Measurements from ENCODE around the gene RLN3. TPM values are rescaled to one million over a fixed set of nuclear protein-coding genes. Genes with fewer than 3 reads are reported as not detected.
A peak's percentile ranks its signal among the peaks of the same experiment; 100 is the strongest.

Gene RLN3
- total and polyA plus RNA-seq, 9 of the 15 experiments (the other 6 are each of a cell fraction or from before 2014, with no cell fraction given): 0.31 to 1.2 (median 0.71) TPM; not detected in 6

DNA sequence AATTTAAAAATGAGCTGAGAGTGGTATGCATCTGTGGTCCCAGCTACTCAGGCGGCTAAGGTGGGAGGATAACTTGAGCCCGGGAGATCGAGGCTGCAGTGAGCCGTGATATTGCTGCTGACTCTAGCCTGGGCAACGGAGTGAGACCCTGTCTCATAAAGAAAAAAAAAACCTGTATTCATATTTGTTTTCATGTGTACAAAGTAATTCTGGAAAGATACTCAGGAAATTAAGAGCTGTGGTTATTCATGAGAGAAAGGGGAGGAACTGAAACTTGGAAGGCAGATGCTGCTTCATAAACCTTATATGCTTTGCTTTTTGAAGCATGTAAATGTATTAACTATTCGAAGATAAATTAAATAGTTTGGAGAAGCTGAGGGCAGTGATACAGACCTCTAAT, 8.8 kb upstream of the RLN3 start:
- H3K4me3 ChIP-seq: no peak overlapping the region
- BruUV-seq (replicated peaks): no TSS peak
- FAIRE-seq: no peak
- H3K9ac ChIP-seq (ENCODE audit: insufficient read depth in 1 of 2, low read depth in 2 of 2, low read length in 2 of 2): peak overlapping the region in 1 of 2 experiments; percentile 79; a peak in 2 of 4 replicates
- H3K4me2 ChIP-seq (ENCODE audit: insufficient read depth, low read length): no peak overlapping the region
- peaks cover 9 to 16% of the 10 kb centered on the region in 2 experiments for H3K4me1 ChIP-seq (replicated peaks in 1 of 2; ENCODE audit: control insufficient read depth in 2 of 2, insufficient read depth in 2 of 2, low read length in 2 of 2)
- DNase-seq (ENCODE audit: extremely low read depth in 1 of 4, low spot score in 3 of 4): no peak
- H3K36me3 ChIP-seq (ENCODE audit: control insufficient read depth, insufficient read depth, low read length): no peaks in the 10 kb centered on the region
- CTCF ChIA-PET (ENCODE audit: low intra/inter-chr PET ratio): no interaction called here
- WGBS (ENCODE audit: insufficient coverage, low coverage, missing lambda C conversion rate): 66% methylated on average over 6 of the region's 6 CpGs
- H3K79me2 ChIP-seq (ENCODE audit: control insufficient read depth, insufficient read depth, low read length): no peaks in the 10 kb centered on the region
- in situ Hi-C loops (cut with MboI): no loop called here
- H3K27ac ChIP-seq (ENCODE audit: extremely low read depth, low read depth, low read length): no peak overlapping the region
- no peak for ATAC-seq
- no peaks in the 10 kb centered on the region for H4K20me1 ChIP-seq (replicated peaks; ENCODE audit: control insufficient read depth, insufficient read depth, low read length)
- no peaks in the 10 kb centered on the region; the same call in 1 of the 2 replicates for H3K9me3 ChIP-seq (replicated peaks; ENCODE audit: control insufficient read depth, insufficient read depth, low read depth, low read length)
- H3K27me3 ChIP-seq (ENCODE audit: control insufficient read depth in 2 of 2, insufficient read depth in 2 of 2, low read length in 2 of 2): no peaks in the 10 kb centered on the region
- POLR2A ChIA-PET: interaction anchor here (0.6 to 1.7 kb wide), 5 partner anchors 11 to 390 kb away, joined by 3 to 10 read pairs (median 3); partner anchors contain the start of genes ASF1B, DCAF15 and RFX1
- H3K9me1 ChIP-seq (ENCODE audit: control insufficient read depth, insufficient read depth, low read length): no peaks in the 10 kb centered on the region
- peak overlapping the region; percentile 81 for H2AFZ ChIP-seq (ENCODE audit: low read depth, low read length)
- intact Hi-C loops (cut with micrococcal nuclease): no loop called here
- TF ChIP-seq KDM1A (IDR thresholded peaks at IDR 0.05): no peak
- no peak for TF ChIP-seq RBM14 (IDR thresholded peaks at IDR 0.05; ENCODE audit: borderline replicate concordance, insufficient read depth, low read depth, low read length)
- no peak for TF ChIP-seq ZNF583 (CRISPR knock-in tag; IDR thresholded peaks at IDR 0.05)
- TF ChIP-seq SLC30A9 (CRISPR knock-in tag; IDR thresholded peaks at IDR 0.05): no peak
- TF ChIP-seq, protein P1, sequence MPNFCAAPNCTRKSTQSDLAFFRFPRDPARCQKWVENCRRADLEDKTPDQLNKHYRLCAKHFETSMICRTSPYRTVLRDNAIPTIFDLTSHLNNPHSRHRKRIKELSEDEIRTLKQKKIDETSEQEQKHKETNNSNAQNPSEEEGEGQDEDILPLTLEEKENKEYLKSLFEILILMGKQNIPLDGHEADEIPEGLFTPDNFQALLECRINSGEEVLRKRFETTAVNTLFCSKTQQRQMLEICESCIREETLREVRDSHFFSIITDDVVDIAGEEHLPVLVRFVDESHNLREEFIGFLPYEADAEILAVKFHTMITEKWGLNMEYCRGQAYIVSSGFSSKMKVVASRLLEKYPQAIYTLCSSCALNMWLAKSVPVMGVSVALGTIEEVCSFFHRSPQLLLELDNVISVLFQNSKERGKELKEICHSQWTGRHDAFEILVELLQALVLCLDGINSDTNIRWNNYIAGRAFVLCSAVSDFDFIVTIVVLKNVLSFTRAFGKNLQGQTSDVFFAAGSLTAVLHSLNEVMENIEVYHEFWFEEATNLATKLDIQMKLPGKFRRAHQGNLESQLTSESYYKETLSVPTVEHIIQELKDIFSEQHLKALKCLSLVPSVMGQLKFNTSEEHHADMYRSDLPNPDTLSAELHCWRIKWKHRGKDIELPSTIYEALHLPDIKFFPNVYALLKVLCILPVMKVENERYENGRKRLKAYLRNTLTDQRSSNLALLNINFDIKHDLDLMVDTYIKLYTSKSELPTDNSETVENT (CRISPR knock-in tag; IDR thresholded peaks at IDR 0.05): no peak
- TF ChIP-seq BCL6 (CRISPR knock-in tag; IDR thresholded peaks at IDR 0.05): no peak
- TF ChIP-seq, protein P2, sequence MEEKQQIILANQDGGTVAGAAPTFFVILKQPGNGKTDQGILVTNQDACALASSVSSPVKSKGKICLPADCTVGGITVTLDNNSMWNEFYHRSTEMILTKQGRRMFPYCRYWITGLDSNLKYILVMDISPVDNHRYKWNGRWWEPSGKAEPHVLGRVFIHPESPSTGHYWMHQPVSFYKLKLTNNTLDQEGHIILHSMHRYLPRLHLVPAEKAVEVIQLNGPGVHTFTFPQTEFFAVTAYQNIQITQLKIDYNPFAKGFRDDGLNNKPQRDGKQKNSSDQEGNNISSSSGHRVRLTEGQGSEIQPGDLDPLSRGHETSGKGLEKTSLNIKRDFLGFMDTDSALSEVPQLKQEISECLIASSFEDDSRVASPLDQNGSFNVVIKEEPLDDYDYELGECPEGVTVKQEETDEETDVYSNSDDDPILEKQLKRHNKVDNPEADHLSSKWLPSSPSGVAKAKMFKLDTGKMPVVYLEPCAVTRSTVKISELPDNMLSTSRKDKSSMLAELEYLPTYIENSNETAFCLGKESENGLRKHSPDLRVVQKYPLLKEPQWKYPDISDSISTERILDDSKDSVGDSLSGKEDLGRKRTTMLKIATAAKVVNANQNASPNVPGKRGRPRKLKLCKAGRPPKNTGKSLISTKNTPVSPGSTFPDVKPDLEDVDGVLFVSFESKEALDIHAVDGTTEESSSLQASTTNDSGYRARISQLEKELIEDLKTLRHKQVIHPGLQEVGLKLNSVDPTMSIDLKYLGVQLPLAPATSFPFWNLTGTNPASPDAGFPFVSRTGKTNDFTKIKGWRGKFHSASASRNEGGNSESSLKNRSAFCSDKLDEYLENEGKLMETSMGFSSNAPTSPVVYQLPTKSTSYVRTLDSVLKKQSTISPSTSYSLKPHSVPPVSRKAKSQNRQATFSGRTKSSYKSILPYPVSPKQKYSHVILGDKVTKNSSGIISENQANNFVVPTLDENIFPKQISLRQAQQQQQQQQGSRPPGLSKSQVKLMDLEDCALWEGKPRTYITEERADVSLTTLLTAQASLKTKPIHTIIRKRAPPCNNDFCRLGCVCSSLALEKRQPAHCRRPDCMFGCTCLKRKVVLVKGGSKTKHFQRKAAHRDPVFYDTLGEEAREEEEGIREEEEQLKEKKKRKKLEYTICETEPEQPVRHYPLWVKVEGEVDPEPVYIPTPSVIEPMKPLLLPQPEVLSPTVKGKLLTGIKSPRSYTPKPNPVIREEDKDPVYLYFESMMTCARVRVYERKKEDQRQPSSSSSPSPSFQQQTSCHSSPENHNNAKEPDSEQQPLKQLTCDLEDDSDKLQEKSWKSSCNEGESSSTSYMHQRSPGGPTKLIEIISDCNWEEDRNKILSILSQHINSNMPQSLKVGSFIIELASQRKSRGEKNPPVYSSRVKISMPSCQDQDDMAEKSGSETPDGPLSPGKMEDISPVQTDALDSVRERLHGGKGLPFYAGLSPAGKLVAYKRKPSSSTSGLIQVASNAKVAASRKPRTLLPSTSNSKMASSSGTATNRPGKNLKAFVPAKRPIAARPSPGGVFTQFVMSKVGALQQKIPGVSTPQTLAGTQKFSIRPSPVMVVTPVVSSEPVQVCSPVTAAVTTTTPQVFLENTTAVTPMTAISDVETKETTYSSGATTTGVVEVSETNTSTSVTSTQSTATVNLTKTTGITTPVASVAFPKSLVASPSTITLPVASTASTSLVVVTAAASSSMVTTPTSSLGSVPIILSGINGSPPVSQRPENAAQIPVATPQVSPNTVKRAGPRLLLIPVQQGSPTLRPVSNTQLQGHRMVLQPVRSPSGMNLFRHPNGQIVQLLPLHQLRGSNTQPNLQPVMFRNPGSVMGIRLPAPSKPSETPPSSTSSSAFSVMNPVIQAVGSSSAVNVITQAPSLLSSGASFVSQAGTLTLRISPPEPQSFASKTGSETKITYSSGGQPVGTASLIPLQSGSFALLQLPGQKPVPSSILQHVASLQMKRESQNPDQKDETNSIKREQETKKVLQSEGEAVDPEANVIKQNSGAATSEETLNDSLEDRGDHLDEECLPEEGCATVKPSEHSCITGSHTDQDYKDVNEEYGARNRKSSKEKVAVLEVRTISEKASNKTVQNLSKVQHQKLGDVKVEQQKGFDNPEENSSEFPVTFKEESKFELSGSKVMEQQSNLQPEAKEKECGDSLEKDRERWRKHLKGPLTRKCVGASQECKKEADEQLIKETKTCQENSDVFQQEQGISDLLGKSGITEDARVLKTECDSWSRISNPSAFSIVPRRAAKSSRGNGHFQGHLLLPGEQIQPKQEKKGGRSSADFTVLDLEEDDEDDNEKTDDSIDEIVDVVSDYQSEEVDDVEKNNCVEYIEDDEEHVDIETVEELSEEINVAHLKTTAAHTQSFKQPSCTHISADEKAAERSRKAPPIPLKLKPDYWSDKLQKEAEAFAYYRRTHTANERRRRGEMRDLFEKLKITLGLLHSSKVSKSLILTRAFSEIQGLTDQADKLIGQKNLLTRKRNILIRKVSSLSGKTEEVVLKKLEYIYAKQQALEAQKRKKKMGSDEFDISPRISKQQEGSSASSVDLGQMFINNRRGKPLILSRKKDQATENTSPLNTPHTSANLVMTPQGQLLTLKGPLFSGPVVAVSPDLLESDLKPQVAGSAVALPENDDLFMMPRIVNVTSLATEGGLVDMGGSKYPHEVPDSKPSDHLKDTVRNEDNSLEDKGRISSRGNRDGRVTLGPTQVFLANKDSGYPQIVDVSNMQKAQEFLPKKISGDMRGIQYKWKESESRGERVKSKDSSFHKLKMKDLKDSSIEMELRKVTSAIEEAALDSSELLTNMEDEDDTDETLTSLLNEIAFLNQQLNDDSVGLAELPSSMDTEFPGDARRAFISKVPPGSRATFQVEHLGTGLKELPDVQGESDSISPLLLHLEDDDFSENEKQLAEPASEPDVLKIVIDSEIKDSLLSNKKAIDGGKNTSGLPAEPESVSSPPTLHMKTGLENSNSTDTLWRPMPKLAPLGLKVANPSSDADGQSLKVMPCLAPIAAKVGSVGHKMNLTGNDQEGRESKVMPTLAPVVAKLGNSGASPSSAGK (IDR thresholded peaks at IDR 0.05): no peak
- no peak for TF ChIP-seq ZNF174 (CRISPR knock-in tag; IDR thresholded peaks at IDR 0.05)
- no peak for TF ChIP-seq MTA2 (IDR thresholded peaks at IDR 0.05; ENCODE audit: low read depth)
- no peak for TF ChIP-seq FOS (IDR thresholded peaks at IDR 0.05; ENCODE audit: extremely low read depth, insufficient read length)
- TF ChIP-seq U2AF2 (optimal IDR thresholded peaks at IDR 0.05; ENCODE audit: low read depth, low read length): no peak

Data from K562 (cell line).